GM03348 (cell line): ENCODE results near the gene C11orf21.

ENCODE experiments used
- DNase-seq: peaks from one replicate; pipeline ENCODE4 v3.0.0; 2012; ENCODE audit warnings: low spot score

C11orf21 gene

GRCh38 chr11:2308713-2309112 is 7.0 kb upstream of the C11orf21 start:
- no peak for DNase-seq

- DNase-seq: no peak
Observed at GRCh38 chr11:2307501-2308331, 6.0 kb upstream of the C11orf21 start.

- DNase-seq: peak; percentile 51
Observed at GRCh38 chr11:2306877-2307500, 5.3 kb upstream of the C11orf21 start.

GRCh38 chr11:2306452-2306823 is 4.7 kb upstream of the C11orf21 start:
- DNase-seq: peak; percentile 89

- peak; percentile 57 for DNase-seq
Observed at GRCh38 chr11:2305788-2306451, 4.2 kb upstream of the C11orf21 start.

- peak; percentile 90 for DNase-seq
Observed at GRCh38 chr11:2305140-2305778, 3.5 kb upstream of the C11orf21 start.

- DNase-seq: no peak
Observed at GRCh38 chr11:2304506-2305139, 2.9 kb upstream of the C11orf21 start.

- DNase-seq: no peak
Observed at GRCh38 chr11:2303627-2304505, 2.1 kb upstream of the C11orf21 start.

- no peak for DNase-seq
Observed at GRCh38 chr11:2302896-2303626, 1.3 kb upstream of the C11orf21 start.

- no peak for DNase-seq
Observed at GRCh38 chr11:2302306-2302895, 683 bp upstream of the C11orf21 start.

GRCh38 chr11:2300936-2301630 is 635 bp downstream of the C11orf21 start:
- no peak for DNase-seq

GRCh38 chr11:2300290-2300935 is 1.3 kb downstream of the C11orf21 start:
- no peak for DNase-seq

- no peak for DNase-seq
Observed at GRCh38 chr11:2299773-2300172, 1.9 kb downstream of the C11orf21 start.

- DNase-seq: no peak
Observed at GRCh38 chr11:2298795-2299761, 2.6 kb downstream of the C11orf21 start.

- no peak for DNase-seq
Observed at GRCh38 chr11:2298131-2298794, 3.5 kb downstream of the C11orf21 start.

- no peak for DNase-seq
Observed at GRCh38 chr11:2297623-2298030, 4.1 kb downstream of the C11orf21 start.
